Cardiac fibroblast (primary cell): ENCODE data around the gene GPN2.

Source experiments
- DNase-seq, 2 donors: peaks; one replicate each; pipeline versions ENCODE4 v3.0.0 to v3.0.0-alpha.2; 2010; ENCODE audit warnings: low read depth in 2 of 2
- H3K4me3 ChIP-seq, 2 donors: replicated peaks in 1 of 2; 1 replicate in 1 of 2; 2 replicates in 1 of 2; pipeline ENCODE4 v1.5.1; 2011; ENCODE audit warnings: low read depth in 2 of 2, low read length in 2 of 2, mild to moderate bottlenecking in 2 of 2, moderate library complexity in 1 of 2
- CTCF ChIP-seq: IDR thresholded peaks from one replicate; pipeline ENCODE4 v1.5.1; 2011; ENCODE audit warnings: low read depth, mild to moderate bottlenecking, low read length, inconsistent platforms

The GPN2 gene

DNA sequence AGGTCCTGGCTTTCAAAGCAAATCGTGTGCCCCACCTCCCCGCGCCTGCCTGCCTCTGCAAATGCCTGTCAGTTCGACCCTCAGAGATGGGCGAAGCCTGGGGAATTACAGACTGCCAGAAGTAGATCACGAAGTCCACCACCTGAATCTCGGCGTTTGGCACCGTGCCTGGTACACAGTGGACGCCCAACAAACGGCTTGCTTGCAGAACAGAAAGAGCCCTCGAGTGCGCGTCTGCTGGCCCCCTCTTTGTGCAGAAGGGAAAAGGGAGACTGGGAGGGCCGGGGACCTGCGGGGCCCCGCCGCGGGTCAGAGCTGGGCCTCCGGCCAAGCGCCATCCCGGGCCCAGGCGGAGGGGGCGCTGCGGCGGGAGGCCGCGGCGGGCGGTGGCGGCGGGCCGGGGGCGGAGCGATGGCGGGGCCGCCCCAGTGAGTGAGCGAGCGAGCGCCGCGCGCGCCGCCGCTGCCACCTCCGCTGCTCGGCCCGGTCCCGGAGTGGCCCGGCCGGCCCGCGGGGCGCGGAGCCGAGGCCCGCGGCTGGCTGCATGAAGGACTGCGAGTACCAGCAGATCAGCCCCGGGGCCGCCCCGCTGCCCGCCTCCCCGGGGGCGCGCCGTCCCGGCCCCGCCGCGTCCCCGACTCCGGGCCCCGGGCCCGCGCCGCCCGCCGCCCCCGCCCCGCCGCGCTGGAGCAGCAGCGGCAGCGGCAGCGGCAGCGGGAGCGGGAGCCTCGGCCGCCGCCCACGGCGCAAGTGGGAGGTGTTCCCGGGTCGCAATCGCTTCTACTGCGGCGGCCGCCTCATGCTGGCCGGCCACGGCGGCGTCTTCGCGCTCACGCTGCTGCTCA is 63.6 kb downstream of the GPN2 start, which contains the start of gene ZDHHC18:
Gene ZDHHC18 (plus strand): TSS at position 428 of the 845 bp plus-strand sequence. CDS start 117 bp downstream, at position 545.
- peak within 1 kb of the TSS; percentile 75 to 77 for H3K4me3 ChIP-seq
- peak; percentile 3 for TF ChIP-seq CTCF
- DNase-seq, result peak; percentile 43 to 56
